GM21717 (cell line): ENCODE measurements around the gene NLRP7.
"Not testable (repeated sequence)": the region's sequence is repeated elsewhere in the genome, so short reads cannot be mapped to it uniquely, and the experiment has no call there.

Experiments
- ATAC-seq: cut with Tn5 transposase; IDR thresholded peaks from one replicate; pipeline ENCODE4 v1.9.1; 2021; ENCODE audit warnings: mild to moderate bottlenecking, moderate library complexity; ENCODE audit not compliant: unreplicated experiment

The NLRP7 gene

DNA sequence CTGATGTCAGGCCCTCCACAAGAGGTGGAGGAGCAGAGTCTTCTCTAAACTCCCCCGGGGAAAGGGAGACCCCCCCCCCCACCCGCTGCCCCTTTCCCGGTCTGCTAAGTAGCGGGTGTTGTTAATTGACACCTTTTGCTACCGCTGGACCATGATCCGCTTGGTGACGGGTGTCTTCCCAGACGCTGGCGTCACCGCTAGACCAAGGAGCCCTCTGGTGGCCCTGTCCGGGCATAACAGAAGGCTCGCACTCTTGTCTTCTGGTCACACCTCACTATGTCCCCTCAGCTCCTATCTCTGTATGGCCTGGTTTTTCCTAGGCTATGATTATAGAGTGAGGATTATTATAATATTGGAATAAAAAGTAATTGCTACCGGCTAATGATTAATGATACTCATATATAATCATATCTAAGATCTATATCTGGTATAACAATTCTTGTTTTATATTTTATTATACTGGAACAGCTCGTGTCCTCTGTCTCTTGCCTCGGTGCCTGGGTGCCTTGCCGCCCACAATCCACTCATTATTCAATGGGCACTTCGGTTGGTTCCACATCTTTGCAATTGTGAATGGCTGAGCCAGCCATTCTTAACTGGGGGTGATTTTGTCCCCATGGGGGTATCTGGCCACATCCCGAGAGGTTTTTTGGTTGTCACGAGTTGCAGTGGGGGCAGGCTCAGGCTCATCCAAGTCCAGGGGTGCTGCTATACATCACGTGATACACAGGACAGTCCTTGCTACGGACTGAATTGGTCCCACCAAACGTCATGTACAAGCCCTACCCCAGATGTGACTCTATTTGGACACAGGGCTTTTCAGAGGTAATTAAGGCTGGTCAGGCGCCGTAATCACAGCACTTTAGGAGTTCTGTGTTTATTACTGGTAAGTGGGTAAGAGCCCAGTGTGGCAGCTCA lies 27.4 kb downstream of the NLRP7 start:
- ATAC-seq = not testable (repeated sequence)

DNA sequence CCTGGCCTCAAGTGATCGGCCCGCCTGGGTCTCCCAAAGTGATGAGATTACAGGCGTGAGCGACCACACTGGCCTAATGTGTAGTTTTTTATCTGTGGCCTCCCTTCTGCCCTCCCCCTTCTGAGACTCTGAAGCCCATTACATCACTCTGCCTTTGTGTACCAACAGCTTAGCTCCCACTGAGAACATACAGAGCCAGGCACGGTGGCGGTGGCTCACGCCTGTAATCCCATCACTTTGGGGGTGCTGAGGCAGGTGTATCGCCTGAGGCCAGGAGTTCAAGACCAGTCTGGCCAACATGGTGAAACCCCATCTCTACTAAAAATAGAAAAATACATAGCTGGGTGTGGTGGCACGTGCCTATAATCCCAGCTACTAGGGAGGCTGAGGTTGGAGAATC lies 28.8 kb downstream of the NLRP7 start:
- no peak for ATAC-seq

DNA sequence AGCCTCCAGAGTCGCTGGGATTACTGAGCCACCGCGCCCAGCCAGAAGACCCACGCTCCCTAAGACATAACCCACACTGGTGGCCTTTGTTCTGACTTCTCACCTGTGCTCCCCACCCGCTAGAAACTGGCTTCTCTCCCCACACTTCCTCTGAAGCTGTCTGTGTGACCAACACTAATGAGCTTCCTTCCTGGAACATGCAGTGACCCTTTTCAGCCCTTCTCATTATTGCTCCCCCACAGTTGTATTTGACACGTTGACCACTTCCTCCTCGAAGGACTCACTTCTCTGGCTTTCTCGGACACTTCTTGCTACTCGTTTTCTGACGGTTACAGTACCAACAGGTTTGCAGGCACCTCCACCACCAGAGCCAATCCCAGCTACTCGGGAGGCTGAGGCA lies 30.5 kb downstream of the NLRP7 start:
- ATAC-seq = no peak

DNA sequence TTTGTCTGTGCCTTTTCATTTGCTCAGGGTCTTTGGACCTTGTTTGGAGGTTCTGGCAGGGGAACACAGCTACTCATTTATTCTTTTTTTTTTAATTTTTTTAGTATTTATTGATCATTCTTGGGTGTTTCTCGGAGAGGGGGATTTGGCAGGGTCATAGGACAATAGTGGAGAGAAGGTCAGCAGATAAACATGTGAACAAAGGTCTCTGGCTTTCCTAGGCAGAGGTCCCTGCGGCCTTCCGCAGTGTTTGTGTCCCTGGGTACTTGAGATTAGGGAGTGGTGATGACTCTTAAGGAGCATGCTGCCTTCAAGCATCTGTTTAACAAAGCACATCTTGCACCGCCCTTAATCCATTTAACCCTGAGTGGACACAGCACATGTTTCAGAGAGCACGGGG lies 39.4 kb downstream of the NLRP7 start:
- not testable (repeated sequence) for ATAC-seq

DNA sequence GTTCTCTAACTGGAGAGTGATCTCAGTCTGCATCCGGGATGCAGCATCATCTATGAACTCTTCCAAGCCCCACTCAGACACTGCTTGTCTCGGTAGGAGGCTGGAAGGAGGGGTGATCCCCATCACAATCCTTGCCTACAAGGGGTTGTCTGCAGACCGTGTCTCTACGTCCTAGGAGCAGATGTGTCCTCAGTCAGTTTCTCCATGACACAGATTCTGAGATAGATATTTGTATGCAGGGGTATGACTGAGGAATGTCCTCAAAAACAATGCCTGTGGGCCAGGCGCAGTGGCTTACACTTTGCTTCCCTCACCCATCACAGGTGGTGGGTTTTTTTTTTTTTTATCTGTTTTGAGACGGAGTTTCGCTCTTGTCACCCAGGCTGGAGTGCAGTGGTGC lies 40.5 kb downstream of the NLRP7 start:
- no peak for ATAC-seq

DNA sequence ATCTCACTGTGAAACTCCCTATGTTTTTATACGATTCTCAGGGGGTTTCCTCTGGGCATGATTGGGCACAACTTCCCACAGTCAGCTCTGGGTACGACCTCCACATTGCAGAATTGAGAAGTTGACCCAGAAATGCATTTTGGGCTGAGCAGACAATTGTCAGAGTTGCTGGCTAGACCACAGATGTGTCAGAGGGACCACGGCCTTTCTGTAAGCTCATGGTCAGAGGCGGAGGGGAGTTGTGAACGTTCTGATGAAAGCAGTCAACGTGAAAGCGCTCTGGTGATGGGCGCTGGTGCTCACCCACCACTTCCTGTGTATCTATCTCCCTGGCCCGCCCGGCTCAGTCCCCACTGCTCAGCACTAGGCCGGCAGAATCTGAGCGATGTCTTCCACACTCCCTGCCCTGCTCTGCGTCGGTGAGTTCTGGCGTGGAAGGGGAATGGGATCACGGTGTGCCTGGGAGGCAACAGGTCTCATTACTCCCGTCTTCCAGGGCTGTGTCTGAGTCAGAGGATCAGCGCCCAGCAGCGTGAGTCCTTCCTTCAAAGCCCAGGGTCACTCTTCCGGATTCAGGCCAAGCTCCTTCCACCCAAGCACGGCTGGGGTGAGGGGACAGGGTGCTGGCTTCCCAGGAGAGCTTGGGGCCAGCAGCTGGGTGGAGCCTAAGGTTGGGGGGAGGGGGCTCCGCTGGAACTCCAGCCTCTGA lies 41.4 kb downstream of the NLRP7 start, which contains the start of gene NCR1:
TSS of gene NCR1 (plus strand) at position 346 of the 709 bp plus-strand sequence. CDS start at position 386, 40 bp downstream.
- no peak for ATAC-seq

DNA sequence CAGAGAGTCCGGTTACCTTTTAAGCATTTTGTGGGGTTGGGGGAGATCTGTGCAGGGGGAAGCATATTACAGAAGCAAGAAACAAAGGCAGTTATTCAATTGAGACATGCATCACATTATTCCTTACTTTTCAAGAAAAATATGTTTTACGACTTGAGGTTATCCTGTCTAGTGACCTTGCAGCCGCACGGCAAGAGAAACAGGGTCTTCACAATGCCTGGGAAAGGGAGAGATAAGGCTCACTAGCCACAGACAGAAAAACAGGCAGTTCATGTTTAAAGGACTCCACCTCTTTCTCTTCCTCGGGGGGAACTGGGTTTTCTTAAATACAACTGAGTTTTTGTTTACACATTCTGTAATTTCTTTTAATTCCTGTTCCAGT lies 41.9 kb downstream of the NLRP7 start:
- ATAC-seq = no peak

DNA sequence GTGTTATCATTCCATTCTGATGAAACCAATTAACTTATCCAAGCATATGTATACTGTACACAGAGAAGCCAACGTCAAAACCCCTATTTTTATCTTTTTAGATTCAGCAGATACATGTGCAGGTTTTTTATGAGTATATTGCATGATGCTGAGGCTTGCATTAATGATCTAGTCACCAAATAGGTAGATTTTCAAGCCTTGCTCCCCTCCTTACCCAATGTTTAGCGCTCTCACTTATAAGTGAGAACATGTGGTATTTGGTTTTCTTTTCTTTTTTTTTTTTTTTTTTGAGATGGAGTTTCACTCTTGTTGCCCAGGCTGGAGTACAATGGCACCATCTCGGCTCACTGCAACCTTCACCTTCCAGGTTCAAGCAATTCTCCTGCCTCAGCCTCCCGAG lies 43.1 kb downstream of the NLRP7 start:
- not testable (repeated sequence) for ATAC-seq

DNA sequence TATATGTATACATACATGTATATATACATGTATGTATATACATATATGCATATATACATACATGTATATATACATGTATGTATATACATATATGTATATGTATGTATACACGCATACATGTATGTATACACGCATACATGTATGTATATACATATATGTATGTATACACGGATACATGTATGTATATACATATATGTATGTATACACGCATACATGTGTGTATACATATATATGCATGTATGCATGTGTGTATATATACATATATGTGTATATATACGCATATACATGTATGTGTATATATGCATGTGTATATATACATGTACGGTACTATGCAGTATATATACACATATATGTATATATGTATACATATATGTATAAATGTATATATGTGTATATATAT lies 44.0 kb downstream of the NLRP7 start:
- ATAC-seq = no peak

DNA sequence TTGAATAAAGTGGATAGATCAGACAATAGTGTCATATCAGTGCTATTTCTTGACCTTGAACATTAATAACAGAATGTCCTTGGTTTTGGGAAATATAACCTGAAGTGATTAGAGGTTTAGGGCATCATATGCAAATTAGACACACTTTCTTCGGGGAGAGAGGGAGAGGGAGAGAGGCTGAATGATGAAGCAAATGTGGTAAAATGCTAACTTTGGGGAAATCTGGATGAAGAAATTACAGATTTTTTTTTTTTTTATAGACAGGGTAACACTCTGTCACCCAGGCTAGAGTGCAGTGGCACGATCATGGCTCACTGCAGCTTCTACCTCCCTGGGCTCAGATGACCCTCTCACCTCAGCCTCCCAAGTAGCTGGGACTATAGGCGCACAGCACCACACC lies 45.3 kb downstream of the NLRP7 start:
- ATAC-seq = no peak

DNA sequence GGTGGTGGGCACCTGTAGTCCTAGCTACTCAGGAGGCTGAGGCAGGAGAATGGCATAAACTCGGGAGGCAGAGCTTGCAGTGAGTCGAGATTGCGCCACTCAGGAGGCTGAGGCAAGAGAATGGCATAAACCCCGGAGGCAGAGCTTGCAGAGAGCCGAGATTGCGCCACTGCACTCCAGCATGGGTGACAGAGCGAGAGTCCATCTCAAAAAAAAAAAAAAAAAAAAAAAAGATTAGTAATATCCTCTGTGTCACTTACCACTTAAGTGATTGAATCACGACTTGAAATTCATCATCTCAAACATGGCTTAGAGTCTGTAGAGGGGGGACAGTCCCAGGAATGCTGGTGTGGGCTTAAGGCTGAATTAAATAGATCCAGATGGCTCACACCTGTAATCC lies 46.2 kb downstream of the NLRP7 start:
- not testable (repeated sequence) for ATAC-seq

DNA sequence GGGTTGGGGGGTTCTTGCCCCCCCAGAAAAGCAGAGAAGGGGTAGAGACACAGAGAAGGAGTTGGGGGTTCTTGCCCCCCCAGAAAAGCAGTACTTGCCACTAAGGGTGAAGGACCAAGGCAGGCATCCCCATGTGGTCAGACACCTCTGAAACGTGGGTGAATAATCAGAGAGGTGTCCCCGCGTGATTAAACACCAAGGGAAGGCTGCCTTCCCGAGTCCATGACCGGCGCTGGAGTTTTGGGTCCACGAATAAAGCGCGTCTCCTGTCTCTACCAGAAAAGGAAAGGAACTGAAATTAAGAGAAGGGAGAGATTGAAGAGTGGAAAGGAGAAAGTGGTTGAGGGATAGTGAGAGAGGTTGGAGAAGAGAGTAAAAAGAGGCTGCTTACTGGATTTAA lies 47.7 kb downstream of the NLRP7 start:
- not testable (repeated sequence) for ATAC-seq

DNA sequence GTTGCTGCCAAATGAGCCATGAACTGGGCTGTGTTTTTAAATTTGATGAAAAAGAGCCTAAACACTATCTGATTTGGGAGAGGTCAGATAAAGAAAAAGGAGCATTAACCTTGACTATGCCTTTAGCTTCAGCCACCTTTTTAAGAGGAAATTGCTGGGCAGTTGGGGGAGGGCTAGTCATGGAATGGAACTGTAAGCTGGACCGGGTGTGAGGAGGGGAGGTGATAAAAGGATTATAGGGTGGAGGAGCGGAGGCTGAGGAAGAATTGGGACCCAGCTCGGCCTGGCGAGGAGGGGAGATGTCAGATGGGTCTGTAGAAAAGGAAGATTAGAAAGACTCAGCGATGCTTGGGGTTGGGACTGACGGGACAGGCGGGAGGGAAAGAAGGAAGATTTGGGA lies 48.6 kb downstream of the NLRP7 start:
- not testable (repeated sequence) for ATAC-seq

DNA sequence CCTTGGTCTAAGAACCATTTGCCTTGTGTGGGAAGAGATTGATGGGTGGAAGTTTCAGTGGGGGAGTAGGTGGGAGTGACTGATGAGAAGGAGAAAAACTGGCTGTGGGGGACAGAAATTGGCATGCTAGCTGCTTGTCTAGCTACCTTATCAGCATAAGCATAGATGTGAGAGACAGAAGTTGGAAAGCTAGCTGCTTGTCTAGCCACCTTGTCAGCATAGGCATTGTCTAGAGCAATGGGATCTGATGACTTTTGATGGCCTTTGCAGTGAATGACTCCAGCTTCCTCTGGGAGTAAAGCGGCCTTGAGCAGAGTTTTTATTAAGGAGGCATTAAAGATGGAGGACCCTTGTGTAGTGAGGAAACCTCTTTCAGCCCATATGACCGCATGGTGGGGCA lies 51.3 kb downstream of the NLRP7 start:
- no peak for ATAC-seq

DNA sequence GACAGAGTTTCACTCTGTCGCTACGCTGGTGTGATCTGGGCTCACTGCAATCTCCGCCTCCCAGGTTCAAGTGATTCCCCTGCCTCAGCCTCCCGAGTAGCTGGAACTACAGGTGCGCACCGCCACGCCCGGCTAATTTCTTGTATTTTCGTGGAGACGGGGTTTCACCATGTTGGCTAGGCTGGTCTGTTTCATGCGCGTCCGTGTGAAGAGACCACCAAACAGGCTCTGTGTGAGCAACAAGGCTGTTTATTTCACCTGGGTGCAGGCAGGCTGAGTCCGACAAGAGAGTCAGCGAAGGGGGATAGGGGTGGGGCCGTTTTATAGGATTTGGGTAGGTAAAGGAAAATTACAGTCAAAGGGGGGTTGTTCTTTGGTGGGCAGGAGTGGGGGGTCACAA lies 53.2 kb downstream of the NLRP7 start:
- ATAC-seq = not testable (repeated sequence)

DNA sequence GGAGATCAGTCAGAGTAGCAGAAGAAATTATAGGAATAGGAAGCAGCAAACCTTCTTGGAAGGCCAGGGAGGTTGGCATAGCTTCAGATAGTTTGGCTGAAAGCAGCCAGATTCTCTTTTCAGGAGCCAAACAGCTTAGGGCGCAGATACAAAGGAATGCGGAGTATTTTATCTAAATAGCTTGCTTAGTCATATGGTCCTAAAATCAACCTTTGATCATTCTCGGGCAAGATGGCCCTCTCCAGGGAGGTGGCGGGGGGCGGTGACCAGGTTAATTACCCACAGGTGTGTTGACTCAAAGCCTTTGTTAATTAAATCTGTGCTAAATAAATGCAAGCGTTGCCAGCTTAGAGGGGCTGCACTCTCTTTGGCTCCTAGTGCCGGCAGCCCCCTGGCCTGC lies 53.9 kb downstream of the NLRP7 start:
- ATAC-seq = no peak

DNA sequence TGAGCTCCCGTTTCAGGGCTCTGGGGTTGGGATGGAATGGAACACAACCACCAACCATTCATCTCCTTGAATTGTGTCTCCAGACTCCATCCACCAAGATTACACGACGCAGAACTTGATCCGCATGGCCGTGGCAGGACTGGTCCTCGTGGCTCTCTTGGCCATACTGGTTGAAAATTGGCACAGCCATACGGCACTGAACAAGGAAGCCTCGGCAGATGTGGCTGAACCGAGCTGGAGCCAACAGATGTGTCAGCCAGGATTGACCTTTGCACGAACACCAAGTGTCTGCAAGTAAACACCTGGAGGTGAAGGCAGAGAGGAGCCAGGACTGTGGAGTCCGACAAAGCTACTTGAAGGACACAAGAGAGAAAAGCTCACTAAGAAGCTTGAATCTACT lies 57.8 kb downstream of the NLRP7 start:
- ATAC-seq = no peak

DNA sequence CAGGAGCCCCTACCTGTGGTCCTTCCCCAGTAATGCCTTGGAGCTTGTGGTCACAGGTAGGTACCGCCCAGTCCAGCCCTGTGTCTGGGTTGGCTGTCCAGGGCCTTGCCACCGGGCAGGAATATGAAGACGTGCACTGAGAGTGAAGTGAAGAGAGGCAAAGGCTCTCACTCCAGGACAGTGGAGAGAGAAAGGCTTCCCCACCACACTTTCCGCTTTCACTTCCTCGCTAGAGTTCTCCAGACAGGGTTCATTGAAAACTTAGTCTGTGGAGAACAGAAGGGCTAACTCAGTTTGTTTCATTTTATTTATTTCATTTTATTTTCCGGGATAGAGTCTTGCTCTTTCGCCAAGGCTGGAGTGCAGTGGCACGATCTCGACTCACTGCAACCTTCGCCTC lies 59.1 kb downstream of the NLRP7 start:
- no peak for ATAC-seq

DNA sequence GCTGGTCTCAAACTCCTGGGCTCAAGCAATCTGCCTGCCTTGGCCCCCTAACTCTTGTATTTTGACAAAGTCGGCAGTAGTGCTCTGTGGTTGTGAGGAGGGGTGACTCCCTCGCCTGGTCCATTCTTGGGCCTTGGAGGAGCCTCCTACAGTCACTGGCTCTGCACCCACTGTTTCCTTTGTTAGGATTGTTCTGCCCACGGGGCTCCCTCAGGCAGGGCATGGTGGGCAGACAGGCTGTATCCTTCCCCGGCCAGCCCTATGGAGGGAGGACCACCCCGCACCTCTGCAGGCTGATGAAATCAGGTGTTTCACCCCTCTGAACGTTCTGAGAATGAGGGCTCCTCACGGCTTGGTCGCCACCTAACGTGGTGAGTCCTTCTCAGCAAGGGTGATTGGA lies 64.1 kb downstream of the NLRP7 start:
- ATAC-seq = no peak

DNA sequence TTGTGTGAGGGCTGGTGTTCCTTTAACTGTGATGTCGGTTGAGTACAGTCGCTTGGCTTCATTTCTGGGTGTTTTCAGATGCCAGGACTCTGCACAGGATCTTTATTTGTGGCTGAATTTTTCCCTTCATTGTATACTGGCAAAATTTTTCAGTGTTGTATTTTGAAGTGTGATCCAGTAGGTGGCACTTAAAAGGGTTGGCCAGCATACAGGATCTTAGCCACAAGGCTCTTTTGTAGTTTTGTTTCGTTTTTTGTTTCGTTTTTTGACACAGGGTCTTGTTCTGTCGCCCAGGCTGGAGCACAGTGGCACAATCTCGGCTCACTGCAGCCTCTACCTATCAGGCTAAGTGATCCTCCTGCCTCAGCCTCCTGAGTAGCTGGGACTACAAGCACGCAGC lies 64.6 kb downstream of the NLRP7 start:
- ATAC-seq = no peak

DNA sequence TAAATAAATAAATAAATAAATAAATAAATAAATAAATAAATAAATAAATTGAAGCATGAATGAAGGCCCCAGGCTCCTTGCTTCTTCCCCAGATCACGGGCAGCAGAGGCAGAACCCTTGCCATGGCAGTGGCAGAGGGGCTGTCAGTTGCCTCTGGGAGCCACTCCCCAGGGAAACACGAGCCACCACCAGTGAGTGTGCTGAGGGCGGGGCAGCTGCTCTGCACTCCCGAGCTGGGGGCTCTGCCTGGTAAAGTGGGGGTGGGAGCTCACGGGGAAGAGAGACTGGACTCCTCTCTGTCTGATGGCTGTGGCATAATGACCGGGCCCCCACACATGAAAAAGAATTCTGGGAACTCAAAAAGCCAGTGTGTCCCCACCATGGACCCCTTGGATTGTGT lies 65.4 kb downstream of the NLRP7 start:
- ATAC-seq = no peak

DNA sequence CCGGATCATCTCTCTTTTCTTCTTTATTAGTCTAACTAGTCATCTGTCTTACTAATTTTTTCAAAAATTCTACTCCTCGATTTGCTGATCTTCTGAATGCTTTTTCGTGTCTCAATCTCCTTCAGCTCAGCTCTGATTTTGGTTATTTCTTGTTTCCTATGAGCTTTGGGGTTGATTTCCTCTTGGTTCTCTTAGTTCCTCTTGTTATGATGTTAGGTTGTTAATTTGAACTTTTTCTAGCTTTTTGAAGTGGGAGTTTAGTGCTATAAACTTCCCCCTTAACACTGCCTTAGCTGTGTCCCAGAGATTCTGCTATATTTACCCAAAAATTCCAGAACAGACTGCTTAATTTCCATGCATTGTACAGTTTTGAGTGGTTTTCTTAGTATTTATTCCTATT lies 69.9 kb downstream of the NLRP7 start:
- no peak for ATAC-seq
